HepG2 (cell line): ENCODE measurements around the gene ARHGAP15.

ENCODE experiments used
- ELF3 ChIP-seq: IDR thresholded peaks from 2 replicates; pipeline ENCODE4 v1.6.1; 2016; ENCODE audit warnings: missing genetic modification reagents, missing compliant biosample characterization
- HDAC2 ChIP-seq: sonication (generic); formaldehyde crosslinking; IDR thresholded peaks from 2 replicates; pipeline ENCODE4 v1.4.0; 2020; ENCODE audit warnings: missing genetic modification reagents
- HMG20B ChIP-seq: conservative IDR thresholded peaks from 2 replicates; pipeline ENCODE4 v1.6.1; 2016; ENCODE audit warnings: missing genetic modification reagents, missing compliant biosample characterization
- KDM6A ChIP-seq: IDR thresholded peaks from 2 replicates; pipeline ENCODE4 v1.6.1; 2016; ENCODE audit warnings: low read depth
- MAZ ChIP-seq, 2 experiments: sonication (generic) in 1 of 2; formaldehyde crosslinking in 1 of 2; IDR thresholded peaks; 2 replicates each; pipeline versions ENCODE4 v1.5.0 to v1.6.1; 2012 to 2020; ENCODE audit warnings: low read depth in 2 of 2, mild to moderate bottlenecking in 2 of 2, borderline replicate concordance in 1 of 2, improper control_type of control experiment in 1 of 2, low read length in 1 of 2, missing genetic modification reagents in 1 of 2, moderate library complexity in 1 of 2
- MYC ChIP-seq: sonication (generic); formaldehyde crosslinking; IDR thresholded peaks from 2 replicates; pipeline ENCODE4 v1.9.0; 2021; ENCODE audit warnings: missing genetic modification reagents, borderline replicate concordance
- PHF21A ChIP-seq: sonication (generic); formaldehyde crosslinking; IDR thresholded peaks from 2 replicates; pipeline ENCODE4 v1.5.0; 2020; ENCODE audit warnings: mild to moderate bottlenecking, missing genetic modification reagents
- TEAD2 ChIP-seq: sonication (generic); formaldehyde crosslinking; IDR thresholded peaks from 2 replicates; pipeline ENCODE4 v1.9.0; 2021; ENCODE audit warnings: missing genetic modification reagents
- ZHX1 ChIP-seq: sonication (generic); formaldehyde crosslinking; IDR thresholded peaks from 2 replicates; pipeline ENCODE4 v1.8.1; 2022; ENCODE audit warnings: low read depth, mild to moderate bottlenecking, missing genetic modification reagents
- ZNF678 ChIP-seq: sonication (generic); formaldehyde crosslinking; IDR thresholded peaks from 2 replicates; pipeline ENCODE4 v1.4.0; 2020; ENCODE audit warnings: mild to moderate bottlenecking, missing genetic modification reagents

DNA sequence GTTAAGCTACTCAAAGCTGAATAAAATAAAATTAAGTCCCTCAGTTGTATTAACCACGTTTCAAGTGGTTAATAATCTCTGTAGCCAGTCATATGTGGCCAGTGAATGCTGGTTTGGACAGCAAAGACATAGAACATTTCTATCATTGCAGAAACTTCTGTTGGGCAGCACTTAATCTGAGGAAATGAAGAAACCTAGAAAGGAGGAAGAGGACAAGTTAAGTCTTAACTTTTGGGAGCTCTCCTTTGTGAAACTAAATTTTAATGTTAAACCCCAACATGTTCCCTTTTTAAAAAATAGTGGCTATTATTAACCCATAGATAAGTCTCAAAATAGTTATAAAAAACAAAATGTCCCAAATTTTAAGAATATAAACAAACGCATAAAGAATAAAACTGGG is 421.3 kb downstream of the ARHGAP15 start:
- TF ChIP-seq ZHX1 (no peak), HMG20B (no peak), PHF21A (no peak), MYC (CRISPR knock-in tag) (no peak), ZNF678 (CRISPR knock-in tag) (no peak), MAZ (IDR thresholded peaks at IDR 0.05; ENCODE audit: borderline replicate concordance, low read depth, low read length) (no peak), MAZ (CRISPR knock-in tag; IDR thresholded peaks at IDR 0.05; ENCODE audit: low read depth) (no peak), KDM6A (no peak), TEAD2 (CRISPR knock-in tag) (no peak), ELF3 (no peak), HDAC2 (CRISPR knock-in tag) (no peak)
